Neural progenitor cell (in vitro differentiated cells): ENCODE results near the gene PDIA6.

ENCODE experiments used
- EZH2 ChIP-seq: fragments of 200-600 bp; sonication (generic); IDR thresholded peaks from 2 replicates; pipeline ENCODE4 v1.6.1; 2017; ENCODE audit warnings: antibody characterized with exemption, mild to moderate bottlenecking, moderate library complexity
- EZH2phosphoT487 ChIP-seq: fragments of 200-600 bp; sonication (generic); IDR thresholded peaks from 2 replicates; pipeline ENCODE4 v1.6.1; 2017; ENCODE audit warnings: antibody characterized with exemption
- TF ChIP-seq, protein P1 (sequence below): fragments of 200-600 bp; sonication (generic); IDR thresholded peaks from 2 replicates; pipeline ENCODE4 v1.5.1; 2017; ENCODE audit warnings: antibody characterized with exemption, mild to moderate bottlenecking

DNA sequence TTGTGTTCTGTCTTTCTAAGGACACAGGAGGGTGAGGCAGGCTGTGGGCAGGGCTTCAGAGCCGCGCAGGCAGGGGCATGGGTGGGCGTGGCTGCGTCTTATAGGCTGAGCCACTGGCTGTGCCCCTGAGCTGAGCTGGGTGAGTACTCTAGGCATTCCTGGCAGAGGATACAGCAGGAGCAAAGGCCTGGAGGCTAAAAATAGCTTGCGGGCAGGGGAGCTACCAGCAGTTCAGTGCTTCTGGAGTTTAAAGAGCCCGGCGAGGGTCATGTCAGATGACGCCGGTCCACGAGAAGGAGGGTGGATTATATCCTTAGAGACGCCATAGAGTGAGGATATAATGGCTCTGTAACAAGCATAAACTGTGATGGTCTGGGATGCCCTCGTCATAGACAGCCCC, 31.5 kb upstream of the PDIA6 start:
- TF ChIP-seq, protein P1, sequence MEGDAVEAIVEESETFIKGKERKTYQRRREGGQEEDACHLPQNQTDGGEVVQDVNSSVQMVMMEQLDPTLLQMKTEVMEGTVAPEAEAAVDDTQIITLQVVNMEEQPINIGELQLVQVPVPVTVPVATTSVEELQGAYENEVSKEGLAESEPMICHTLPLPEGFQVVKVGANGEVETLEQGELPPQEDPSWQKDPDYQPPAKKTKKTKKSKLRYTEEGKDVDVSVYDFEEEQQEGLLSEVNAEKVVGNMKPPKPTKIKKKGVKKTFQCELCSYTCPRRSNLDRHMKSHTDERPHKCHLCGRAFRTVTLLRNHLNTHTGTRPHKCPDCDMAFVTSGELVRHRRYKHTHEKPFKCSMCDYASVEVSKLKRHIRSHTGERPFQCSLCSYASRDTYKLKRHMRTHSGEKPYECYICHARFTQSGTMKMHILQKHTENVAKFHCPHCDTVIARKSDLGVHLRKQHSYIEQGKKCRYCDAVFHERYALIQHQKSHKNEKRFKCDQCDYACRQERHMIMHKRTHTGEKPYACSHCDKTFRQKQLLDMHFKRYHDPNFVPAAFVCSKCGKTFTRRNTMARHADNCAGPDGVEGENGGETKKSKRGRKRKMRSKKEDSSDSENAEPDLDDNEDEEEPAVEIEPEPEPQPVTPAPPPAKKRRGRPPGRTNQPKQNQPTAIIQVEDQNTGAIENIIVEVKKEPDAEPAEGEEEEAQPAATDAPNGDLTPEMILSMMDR, result no peak
- TF ChIP-seq EZH2phosphoT487 (no peak), EZH2 (no peak)
